ENCODE data around the gene HNRNPL. TPM values are rescaled to one million over a fixed set of nuclear protein-coding genes. Genes with fewer than 3 reads are reported as not detected.

HNRNPL gene
- total RNA-seq, 3 donors from 2014 or later (not counting 1 experiment from before 2014, with no cell fraction given), result 636 to 800 (median 702) TPM

DNA sequence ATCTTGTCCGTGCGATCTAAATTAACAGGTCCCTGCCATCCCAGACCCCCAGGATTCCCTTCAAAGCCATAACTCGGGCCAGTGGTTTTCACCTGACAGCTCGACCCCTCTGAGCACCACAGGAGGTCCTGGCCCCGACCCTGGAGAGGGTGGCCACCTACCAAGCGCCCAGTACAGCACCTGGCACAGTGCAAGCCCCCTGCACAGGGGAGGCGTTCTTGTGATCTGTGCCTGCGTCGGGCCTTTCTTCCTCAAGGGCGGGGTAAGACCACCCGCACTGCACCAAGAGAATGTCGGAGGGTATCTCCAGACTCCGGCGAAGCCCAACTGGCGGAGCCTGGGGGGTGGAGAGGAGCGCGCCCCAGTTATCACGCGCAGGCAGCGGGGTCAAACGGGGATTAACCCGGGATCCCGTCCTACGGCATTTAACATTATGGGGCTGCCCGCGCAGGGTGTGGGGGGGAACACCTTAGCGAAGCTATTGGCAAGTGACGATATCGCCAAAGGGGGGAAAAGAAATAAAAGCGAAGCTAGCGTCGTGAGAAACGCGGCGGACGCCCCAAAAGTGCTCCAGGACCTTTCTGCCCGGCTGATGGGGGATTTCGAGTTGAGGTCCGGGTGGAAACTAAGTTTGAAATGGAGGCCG lies 1.3 kb upstream of the HNRNPL start:
- intact Hi-C loops (cut with micrococcal nuclease), result loop anchor here (1.0 to 5.0 kb wide), 6 partner anchors 14 to 552 kb away; partner anchors contain the start of genes ECH1, MRPS12, NFKBIB and SARS2
- Histone ChIP-seq H3K36me3 (ENCODE audit: control insufficient read depth, insufficient read depth, low read length) (peaks cover 16% of the 10 kb centered on the region), H3K9me3 (ENCODE audit: control insufficient read depth, insufficient read depth, low read length) (no peaks in the 10 kb centered on the region), H3K27ac (ENCODE audit: low read length) (peak overlapping the region; percentile 97), H3K4me1 (ENCODE audit: control insufficient read depth, insufficient read depth, low read length) (peaks cover 56% of the 10 kb centered on the region), H3K27me3 (ENCODE audit: control insufficient read depth, insufficient read depth, low read length) (no peaks in the 10 kb centered on the region), H3K4me3 (ENCODE audit: low read length) (peak overlapping the region; percentile 84)
- Mint-ChIP-seq H3K36me3 (no peaks in the 10 kb centered on the region), H3K27ac (peak overlapping the region; percentile 99 to 100), H3K27me3 (ENCODE audit: low read depth in 2 of 2) (no peaks in the 10 kb centered on the region), H3K9me3 (no peaks in the 10 kb centered on the region), H3K4me3 (peak overlapping the region; percentile 96), H3K4me1 (peaks cover 48 to 61% of the 10 kb centered on the region in 2 donors)
- no peak for ATAC-seq
- under 1% methylated on average over 40 of the region's 40 CpGs for WGBS (ENCODE audit: insufficient coverage)
- DNase-seq, result peak; percentile 50 to 74
- TF ChIP-seq CTCF (IDR thresholded peaks at IDR 0.05), result no peak

GRCh38 chr19:38850436-38850975 lies 720 bp upstream of the HNRNPL start:
- peak overlapping the region; percentile 97 for H3K27ac ChIP-seq (ENCODE audit: low read length)
- Mint-ChIP-seq H3K9me3 (no peaks in the 10 kb centered on the region), H3K4me1 (peaks cover 54 to 67% of the 10 kb centered on the region in 2 donors), H3K36me3 (peaks cover 4% of the 10 kb centered on the region), H3K27ac (peak overlapping the region; percentile 99 to 100), H3K4me3 (peak overlapping the region; percentile 96), H3K27me3 (ENCODE audit: low read depth in 2 of 2) (no peaks in the 10 kb centered on the region)
- H3K27me3 ChIP-seq (ENCODE audit: control insufficient read depth, insufficient read depth, low read length), result no peaks in the 10 kb centered on the region
- H3K4me3 ChIP-seq (ENCODE audit: low read length), result peak overlapping the region; percentile 84
- peaks cover 58% of the 10 kb centered on the region for H3K4me1 ChIP-seq (ENCODE audit: control insufficient read depth, insufficient read depth, low read length)
- intact Hi-C loops (cut with micrococcal nuclease), result loop anchor here (1.0 to 5.0 kb wide), 6 partner anchors 15 to 552 kb away; partner anchors contain the start of genes ECH1, MRPS12, NFKBIB and SARS2
- peak; percentile 63 to 86 (median 71) for ATAC-seq
- peaks cover 22% of the 10 kb centered on the region for H3K36me3 ChIP-seq (ENCODE audit: control insufficient read depth, insufficient read depth, low read length)
- 0% methylated on average over 26 of the region's 26 CpGs for WGBS (ENCODE audit: insufficient coverage)
- no peak for TF ChIP-seq CTCF (IDR thresholded peaks at IDR 0.05)
- DNase-seq, result peak in 1 of 2 donors; percentile 100
- no peaks in the 10 kb centered on the region for H3K9me3 ChIP-seq (ENCODE audit: control insufficient read depth, insufficient read depth, low read length)

GRCh38 chr19:38849147-38849859 lies 483 bp downstream of the HNRNPL start:
- no peak for TF ChIP-seq CTCF (IDR thresholded peaks at IDR 0.05)
- under 1% methylated on average over 76 of the region's 76 CpGs for WGBS (ENCODE audit: insufficient coverage)
- intact Hi-C loops (cut with micrococcal nuclease), result no loop called here
- no peaks in the 10 kb centered on the region for H3K9me3 ChIP-seq (ENCODE audit: control insufficient read depth, insufficient read depth, low read length)
- H3K4me1 Mint-ChIP-seq, result peaks cover 63 to 74% of the 10 kb centered on the region in 2 donors
- H3K36me3 ChIP-seq (ENCODE audit: control insufficient read depth, insufficient read depth, low read length), result peaks cover 34% of the 10 kb centered on the region
- no peaks in the 10 kb centered on the region for H3K27me3 ChIP-seq (ENCODE audit: control insufficient read depth, insufficient read depth, low read length)
- no peaks in the 10 kb centered on the region for H3K27me3 Mint-ChIP-seq (ENCODE audit: low read depth in 2 of 2)
- H3K27ac ChIP-seq (ENCODE audit: low read length), result peak overlapping the region; percentile 90
- H3K4me3 Mint-ChIP-seq, result peak overlapping the region; percentile 96
- peak overlapping the region; percentile 40 for H3K4me3 ChIP-seq (ENCODE audit: low read length)
- no peaks in the 10 kb centered on the region for H3K9me3 Mint-ChIP-seq
- H3K4me1 ChIP-seq (ENCODE audit: control insufficient read depth, insufficient read depth, low read length), result peaks cover 62% of the 10 kb centered on the region
- peak overlapping the region; percentile 99 to 100 for H3K27ac Mint-ChIP-seq
- ATAC-seq (peak; percentile 21 to 52 (median 39)), DNase-seq (peak; percentile 98 to 99)
- H3K36me3 Mint-ChIP-seq, result peaks cover 14% of the 10 kb centered on the region
